Coronary artery (tissue), 2 donors: ENCODE data around the gene ZNF785.
"Not testable (repeated sequence)": the region's sequence is repeated elsewhere in the genome, so short reads cannot be mapped to it uniquely, and the experiment has no call there.

Source experiments
- DNase-seq: peaks from one replicate; pipeline ENCODE4 v3.0.0-alpha.2; 2017; ENCODE audit warnings: low spot score
- H3K27ac ChIP-seq, 2 donors: fragments of 200-600 bp; sonication (generic); one replicate each; pipeline ENCODE4 v1.5.1; 2016 to 2019
- H3K4me3 ChIP-seq: fragments of 200-600 bp; sonication (generic); 2 replicates; pipeline ENCODE4 v1.5.1; 2016; ENCODE audit warnings: mild to moderate bottlenecking, moderate library complexity
- CTCF ChIP-seq: fragments of 200-600 bp; sonication (generic); IDR thresholded peaks from one replicate; pipeline ENCODE4 v1.5.1; 2019; ENCODE audit warnings: antibody characterized with exemption

The ZNF785 gene

DNA sequence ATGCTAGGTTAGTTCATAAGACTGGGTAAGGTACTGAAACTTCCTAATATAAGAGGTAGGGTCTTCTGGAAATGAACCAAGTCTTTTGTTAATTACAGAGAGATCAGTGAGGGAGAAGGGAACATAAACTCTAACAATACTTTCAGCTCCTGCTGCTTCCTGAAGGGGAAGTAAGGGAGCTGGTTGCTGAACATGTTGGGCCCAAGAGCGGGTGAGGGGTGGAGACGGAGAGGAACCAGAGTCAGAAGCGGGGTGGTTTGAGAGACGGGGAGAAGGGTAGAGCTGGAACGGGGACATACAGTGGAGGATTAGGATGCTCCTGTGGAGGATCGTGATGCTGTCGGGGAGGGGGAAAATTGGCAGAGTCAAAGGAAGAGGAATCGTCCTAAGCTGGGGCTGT, 39.4 kb downstream of the ZNF785 start:
- no peak for TF ChIP-seq CTCF
- Histone ChIP-seq H3K4me3 (no peak overlapping the region), H3K27ac (no peak overlapping the region)
- no peak for DNase-seq

DNA sequence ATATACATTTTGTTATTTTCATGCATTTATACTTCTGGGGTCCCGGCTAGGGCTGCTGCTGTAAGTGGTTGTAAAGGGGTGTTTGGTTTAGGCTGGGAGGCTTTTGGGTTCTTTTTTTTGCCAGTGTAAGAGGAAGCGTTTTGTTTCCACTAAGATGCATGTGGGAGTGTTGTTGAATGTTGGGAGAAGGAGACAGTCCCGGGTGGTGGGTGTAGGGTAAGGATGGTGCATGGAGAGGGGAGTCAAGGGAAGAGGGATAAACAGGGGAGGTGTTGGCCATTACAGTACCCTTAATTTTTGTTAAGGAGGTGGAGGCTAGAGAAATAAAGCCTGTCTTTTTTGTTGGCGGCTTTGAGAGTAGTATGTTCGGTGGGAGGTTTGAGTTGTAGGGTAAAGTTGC, 42.4 kb downstream of the ZNF785 start:
- DNase-seq: no peak
- TF ChIP-seq CTCF: no peak
- no peak overlapping the region for H3K4me3 ChIP-seq
- H3K27ac ChIP-seq: no peak overlapping the region

DNA sequence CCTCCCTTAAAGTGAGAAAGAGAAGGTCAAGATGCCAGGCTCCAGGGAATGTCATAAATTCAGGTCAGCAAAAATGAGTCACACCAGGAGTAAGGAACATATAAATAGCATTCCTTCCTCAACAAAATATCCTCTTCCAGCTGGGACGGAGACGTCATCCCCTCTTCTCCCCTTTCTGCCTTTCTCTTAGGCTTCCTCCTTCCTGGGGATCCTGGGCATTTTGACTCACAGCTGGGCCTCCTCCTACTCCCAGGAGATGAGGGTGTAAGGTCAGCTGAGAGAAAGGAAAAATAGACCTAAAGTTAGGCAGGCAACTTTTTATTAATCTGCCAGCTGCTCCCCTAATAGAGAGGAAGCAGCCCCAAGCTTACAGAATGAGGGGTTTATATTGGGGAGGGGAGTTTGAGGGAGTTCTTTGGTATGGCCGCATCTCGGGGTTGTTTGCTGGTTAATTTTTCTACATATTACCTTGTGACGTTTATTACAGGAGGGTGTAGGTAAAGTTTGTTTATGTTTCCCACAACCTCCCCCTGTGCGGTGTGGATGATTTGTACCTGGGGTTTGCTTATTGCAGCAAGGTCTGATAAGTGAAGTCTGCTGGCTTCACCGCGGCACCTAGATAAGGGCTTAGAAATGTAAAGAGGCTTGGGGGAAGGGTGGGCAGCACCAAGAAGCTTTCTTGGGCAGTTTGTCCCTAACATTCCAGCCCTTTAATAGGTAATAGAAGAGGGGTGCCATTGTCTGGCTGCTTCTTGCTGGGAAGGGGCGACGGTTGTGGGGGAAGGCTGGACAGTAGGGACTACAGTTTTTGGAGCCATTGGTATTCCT, 43.8 kb downstream of the ZNF785 start:
- Histone ChIP-seq H3K27ac (no peak overlapping the region), H3K4me3 (no peak overlapping the region)
- no peak for TF ChIP-seq CTCF
- DNase-seq: no peak

GRCh38 chr16:30540916-30541464, 44.5 kb downstream of the ZNF785 start:
- not testable (repeated sequence) for DNase-seq, H3K4me3 ChIP-seq, H3K27ac ChIP-seq

DNA sequence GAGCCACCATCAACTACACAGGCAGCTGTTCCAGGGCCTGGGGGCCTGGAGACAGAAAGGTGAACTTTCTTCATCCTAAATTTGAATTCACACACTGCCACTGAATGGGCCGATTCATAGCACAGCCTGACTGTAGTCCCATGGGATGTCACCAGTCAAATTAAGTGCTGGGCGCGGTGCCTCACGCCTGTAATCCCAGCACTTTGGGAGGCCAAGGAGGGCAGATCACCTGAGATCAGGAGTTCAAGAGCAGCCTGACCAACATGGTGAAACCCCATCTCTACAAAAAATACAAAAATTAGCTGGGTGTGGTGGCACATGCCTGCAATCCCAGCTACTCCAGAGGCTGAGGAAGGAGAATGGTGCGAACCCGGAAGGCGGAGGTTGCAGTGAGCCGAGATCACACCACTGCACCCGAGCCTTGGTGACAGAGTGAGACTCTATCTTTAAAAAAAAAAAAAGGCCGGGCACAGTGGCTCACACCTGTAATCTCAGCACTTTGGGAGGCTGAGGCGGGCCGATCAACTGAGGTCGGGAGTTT, 45.4 kb downstream of the ZNF785 start:
- not testable (repeated sequence) for H3K4me3 ChIP-seq, DNase-seq, H3K27ac ChIP-seq

- Histone ChIP-seq H3K27ac (no peak overlapping the region), H3K4me3 (no peak overlapping the region)
- no peak for DNase-seq
- no peak for TF ChIP-seq CTCF
These were observed 46.2 kb downstream of the ZNF785 start for GRCh38 chr16:30539000-30539964.

DNA sequence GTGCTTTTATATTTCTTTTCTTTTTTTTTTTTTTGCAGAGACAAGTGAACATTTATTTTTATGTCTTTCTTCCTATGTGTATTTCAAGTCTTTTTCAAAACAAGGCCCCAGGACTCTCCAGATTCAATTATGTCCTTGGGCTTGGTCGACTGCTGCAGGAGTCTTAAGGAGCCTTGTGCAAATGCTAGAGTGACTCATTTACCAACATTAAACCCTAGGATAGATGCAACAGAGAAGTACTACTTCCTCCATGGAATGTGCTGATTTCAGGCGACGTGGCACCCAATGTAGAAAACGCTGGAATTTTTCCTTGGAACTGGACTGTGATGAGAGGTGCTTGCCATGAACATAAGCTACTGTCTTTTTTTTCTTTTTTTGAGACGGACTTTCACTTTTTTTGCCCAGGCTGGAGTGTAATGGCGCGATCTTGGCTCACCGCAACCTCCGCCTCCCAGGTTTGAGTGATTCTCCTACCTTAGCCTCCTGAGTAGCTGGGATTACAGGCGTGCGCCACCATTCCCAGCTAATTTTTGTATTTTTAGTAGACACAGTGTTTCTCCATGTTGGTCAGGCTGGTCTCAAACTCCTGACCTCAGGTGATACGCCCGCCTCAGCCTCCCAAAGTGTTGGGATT, 49.0 kb downstream of the ZNF785 start:
- not testable (repeated sequence) for H3K4me3 ChIP-seq, DNase-seq, H3K27ac ChIP-seq

- peak; percentile 76 for DNase-seq
- Histone ChIP-seq H3K27ac (peak overlapping the region; percentile 87 to 98), H3K4me3 (peak overlapping the region; percentile 94)
- peak; percentile 38 for TF ChIP-seq CTCF
These were observed 49.7 kb downstream of the ZNF785 start for GRCh38 chr16:30535777-30536190.
